DND-41 (cell line): ENCODE data around the gene LCNL1.

Experiments used
- ATAC-seq: fragments of 200-7000 bp; cut with Tn5 transposase; 3 replicates; pipeline ENCODE4 v1.9.1; 2021; ENCODE audit warnings: low read depth; ENCODE audit not compliant: insufficient read depth
- DNase-seq: peaks from one replicate; pipeline ENCODE4 v3.0.0-alpha.2; 2020
- H2AFZ ChIP-seq: 2 replicates; pipeline ENCODE4 v1.6.0; 2012; ENCODE audit warnings: low read depth, low read length
- H3K27ac ChIP-seq: 2 replicates; pipeline ENCODE4 v1.5.1; 2012; ENCODE audit warnings: low read length, inconsistent platforms
- H3K27me3 ChIP-seq: fragments of 200-600 bp; sonication (generic); 2 replicates; pipeline ENCODE4 v1.6.0; 2012; ENCODE audit warnings: low read length, mild to moderate bottlenecking, inconsistent platforms; ENCODE audit not compliant: insufficient read depth, poor library complexity
- H3K36me3 ChIP-seq: 2 replicates; pipeline ENCODE4 v1.5.1; 2012; ENCODE audit warnings: low read length, inconsistent platforms; ENCODE audit not compliant: insufficient read depth
- H3K4me1 ChIP-seq: 2 replicates; pipeline ENCODE4 v1.5.1; 2012; ENCODE audit warnings: mild to moderate bottlenecking, low read length; ENCODE audit not compliant: insufficient read depth
- H3K4me2 ChIP-seq: 2 replicates; pipeline ENCODE4 v1.6.0; 2012; ENCODE audit warnings: mild to moderate bottlenecking, moderate library complexity, low read length, inconsistent platforms; ENCODE audit not compliant: insufficient read depth
- H3K4me3 ChIP-seq, 2 experiments: fragments of 200-600 bp in 1 of 2; shearing (Covaris generic) in 1 of 2; 2 replicates each; pipeline ENCODE4 v1.5.1; 2012 to 2016; ENCODE audit warnings: inconsistent platforms in 2 of 2, low read length in 2 of 2, mild to moderate bottlenecking in 2 of 2, low read depth in 1 of 2, moderate library complexity in 1 of 2
- H3K79me2 ChIP-seq: 2 replicates; pipeline ENCODE4 v1.6.0; 2012; ENCODE audit warnings: low read length, inconsistent platforms; ENCODE audit not compliant: insufficient read depth
- H3K9ac ChIP-seq: 2 replicates; pipeline ENCODE4 v1.6.0; 2012; ENCODE audit warnings: low read depth, mild to moderate bottlenecking, inconsistent platforms, low read length, moderate library complexity
- H3K9me3 ChIP-seq: 2 replicates; pipeline ENCODE4 v1.5.1; 2012; ENCODE audit warnings: low read length, moderate library complexity, mild to moderate bottlenecking, inconsistent platforms; ENCODE audit not compliant: insufficient read depth, severe bottlenecking
- H4K20me1 ChIP-seq: 2 replicates; pipeline ENCODE4 v1.6.0; 2012; ENCODE audit warnings: low read length; ENCODE audit not compliant: insufficient read depth
- CTCF ChIP-seq: IDR thresholded peaks from 2 replicates; pipeline ENCODE4 v1.5.1; 2012; ENCODE audit warnings: borderline replicate concordance, low read length, moderate library complexity, mild to moderate bottlenecking; ENCODE audit not compliant: poor library complexity, severe bottlenecking; ENCODE audit errors: extremely low read depth
- EZH2 ChIP-seq: IDR thresholded peaks from 3 replicates; pipeline ENCODE4 v1.6.1; 2012; ENCODE audit warnings: borderline replicate concordance, low read depth, mild to moderate bottlenecking, moderate library complexity, low read length, inconsistent platforms; ENCODE audit not compliant: severe bottlenecking

LCNL1 gene

GRCh38 chr9:137026384-137026783 lies 43.6 kb downstream of the LCNL1 start:
- H3K4me3 ChIP-seq = 0 out of 4 replicates have a peak overlapping the region, but pooled peaks of 1 of the 2 experiments have one; percentile 25
- ATAC-seq = no peak
- no peak for DNase-seq
- H2AFZ ChIP-seq = no peak overlapping the region
- peak overlapping the region; percentile 100; the same call in 1 of the 2 replicates for H3K4me2 ChIP-seq
- peaks cover 8% of the 10 kb centered on the region for H4K20me1 ChIP-seq
- no peaks in the 10 kb centered on the region; the same call in 1 of the 2 replicates for H3K36me3 ChIP-seq
- peak overlapping the region; percentile 60; the same call in 1 of the 2 replicates for H3K9ac ChIP-seq
- H3K79me2 ChIP-seq = no peaks in the 10 kb centered on the region
- no peak overlapping the region for H3K27ac ChIP-seq
- H3K27me3 ChIP-seq = no peaks in the 10 kb centered on the region
- no peaks in the 10 kb centered on the region for H3K9me3 ChIP-seq
- peaks cover 28% of the 10 kb centered on the region for H3K4me1 ChIP-seq
- no peak for TF ChIP-seq CTCF
- TF ChIP-seq EZH2 = no peak

DNA sequence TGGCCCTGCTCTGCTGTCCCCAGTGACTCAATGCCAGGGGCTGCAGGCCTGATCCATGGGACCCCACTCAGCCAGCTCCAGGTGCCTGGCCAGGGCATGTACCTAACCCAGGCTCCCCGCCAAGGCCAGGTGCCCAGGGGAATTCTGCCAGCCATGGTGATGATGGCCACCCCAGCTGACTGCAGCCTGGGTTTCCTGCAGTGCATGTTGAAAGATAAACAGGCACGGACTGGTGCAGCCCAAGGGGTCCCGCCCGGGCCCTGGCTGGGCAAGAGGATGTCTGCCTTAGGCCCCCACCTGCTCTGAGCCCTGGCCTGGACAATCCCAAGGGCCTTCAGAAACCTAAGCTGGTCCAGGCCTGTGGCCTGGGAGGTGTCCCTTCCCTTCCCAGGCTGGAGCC lies 44.0 kb downstream of the LCNL1 start:
- Histone ChIP-seq H3K4me3 (peak overlapping the region in 1 of 2 experiments; percentile 76; a peak in 2 of 4 replicates), H3K4me1 (peaks cover 28% of the 10 kb centered on the region), H3K27me3 (no peaks in the 10 kb centered on the region), H2AFZ (no peak overlapping the region), H4K20me1 (peaks cover 8% of the 10 kb centered on the region), H3K79me2 (no peaks in the 10 kb centered on the region), H3K9me3 (no peaks in the 10 kb centered on the region), H3K9ac (peak overlapping the region; percentile 60; the same call in 1 of the 2 replicates), H3K27ac (no peak overlapping the region), H3K36me3 (no peaks in the 10 kb centered on the region; the same call in 1 of the 2 replicates), H3K4me2 (peak overlapping the region; percentile 100)
- ATAC-seq (no peak), DNase-seq (no peak)
- TF ChIP-seq EZH2 (no peak), CTCF (no peak)

- Histone ChIP-seq H2AFZ (peak within 1 kb of the TSS; percentile 98), H3K9me3 (no peaks in the 10 kb centered on the region), H3K4me1 (peaks cover 28% of the 10 kb centered on the region), H3K4me2 (peak within 1 kb of the TSS; percentile 100), H3K27ac (peak within 1 kb of the TSS; percentile 56), H3K36me3 (no peaks in the 10 kb centered on the region), H4K20me1 (peaks cover 8% of the 10 kb centered on the region), H3K79me2 (no peaks in the 10 kb centered on the region), H3K27me3 (no peaks in the 10 kb centered on the region), H3K9ac (peak within 1 kb of the TSS; percentile 78), H3K4me3 (peak within 1 kb of the TSS; percentile 54 to 76)
- TF ChIP-seq CTCF (no peak), EZH2 (no peak)
- ATAC-seq = no peak; the same call in 2 of the 3 replicates
- no peak for DNase-seq
Measured at GRCh38 chr9:137027369-137028262, 44.8 kb downstream of the LCNL1 start, which contains the start of gene ABCA2. ABCA2 (minus strand) TSS chr9:137028237; CDS start chr9:137028140, 97 bp downstream.
